ENCODE data around the gene INSR. TPM values are rescaled to one million over a fixed set of nuclear protein-coding genes. Genes with fewer than 3 reads are reported as not detected.

Gene INSR
- total and polyA plus RNA-seq, 2 donors (not counting 3 experiments of a cell fraction or from before 2014, with no cell fraction given) = 4.9 to 19.5 TPM

DNA sequence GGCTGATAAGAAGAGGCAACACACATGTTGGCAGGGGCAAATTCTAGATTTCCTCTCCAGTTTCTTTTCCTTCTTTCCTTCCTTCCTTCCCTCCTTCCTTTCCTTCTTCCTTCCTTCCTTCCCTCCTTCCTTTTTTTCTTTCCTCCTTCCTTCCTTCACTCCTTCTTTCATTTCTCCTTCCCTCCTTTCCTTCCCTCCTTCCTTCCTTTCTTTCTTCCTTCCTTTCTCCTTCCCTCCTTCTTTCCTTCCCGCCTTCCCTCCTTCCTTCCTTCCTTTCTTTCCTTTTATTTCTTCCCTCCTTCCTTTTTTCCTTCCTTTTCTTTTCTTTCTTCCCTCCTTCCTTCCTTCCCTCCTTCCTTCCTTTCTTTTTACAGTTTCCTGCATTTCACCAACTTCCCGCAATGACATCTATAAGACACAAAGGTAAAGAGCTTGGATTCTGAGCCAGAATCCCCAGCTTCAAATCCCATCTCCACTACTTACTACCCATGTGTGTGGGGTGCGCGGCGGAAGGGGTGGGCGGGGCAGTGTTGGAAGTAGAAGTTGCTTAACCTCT, 35.3 kb downstream of the INSR start:
- no peak overlapping the region for H3K27ac ChIP-seq (ENCODE audit: insufficient read depth, low read depth, low read length)
- CTCF ChIA-PET = no interaction called here
- BruUV-seq (replicated peaks) = no TSS peak
- H3K27me3 ChIP-seq (ENCODE audit: control insufficient read depth in 2 of 2, insufficient read depth in 2 of 2, low read length in 2 of 2) = no peaks in the 10 kb centered on the region
- dilution Hi-C loops (cut with MboI; ENCODE audit: extremely low pct_ligation_motif_present, low sequenced_read_pairs) = no loop called here
- peaks cover 4% of the 10 kb centered on the region for H3K4me1 ChIP-seq (ENCODE audit: control insufficient read depth, extremely low read depth, insufficient read depth, low read length)
- H3K9me1 ChIP-seq (replicated peaks; ENCODE audit: control insufficient read depth, extremely low read depth, insufficient read depth, low read length) = no peaks in the 10 kb centered on the region
- H3K4me3 ChIP-seq (replicated peaks in 1 of 3; ENCODE audit: insufficient read depth in 1 of 3, low read depth in 1 of 3, low read length in 3 of 3) = no peak overlapping the region
- FAIRE-seq (no peak), DNase-seq (ENCODE audit: low read depth, low spot score) (no peak)
- H2AFZ ChIP-seq (ENCODE audit: low read depth, low read length) = no peak overlapping the region
- H4K20me1 ChIP-seq (replicated peaks; ENCODE audit: control insufficient read depth, extremely low read depth, insufficient read depth, low read length) = no peaks in the 10 kb centered on the region
- H3K36me3 ChIP-seq (ENCODE audit: control insufficient read depth in 2 of 2, extremely low read depth in 1 of 2, insufficient read depth in 2 of 2, low read length in 2 of 2) = no peaks in the 10 kb centered on the region
- POLR2A ChIA-PET = no interaction called here
- H3K9me3 ChIP-seq (replicated peaks; ENCODE audit: control insufficient read depth, insufficient read depth, low read length) = no peaks in the 10 kb centered on the region
- H3K9ac ChIP-seq (replicated peaks; ENCODE audit: extremely low read depth, insufficient read depth, low read length) = no peak overlapping the region
- no peak for TF ChIP-seq CTCF (IDR thresholded peaks at IDR 0.05; ENCODE audit: extremely low read depth in 1 of 2, insufficient read depth in 1 of 2, low read depth in 1 of 2, low read length in 2 of 2)
- TF ChIP-seq GATA2 (IDR thresholded peaks at IDR 0.05; ENCODE audit: insufficient read depth, insufficient read length, low read depth, low read length) = no peak
- TF ChIP-seq JUN (IDR thresholded peaks at IDR 0.05; ENCODE audit: borderline replicate concordance, insufficient read depth, insufficient read length, low read depth) = no peak
- TF ChIP-seq MAX (IDR thresholded peaks at IDR 0.05; ENCODE audit: insufficient read depth, insufficient read length) = no peak
- no peaks in the 10 kb centered on the region for H3K79me2 ChIP-seq (ENCODE audit: control insufficient read depth, insufficient read depth, low read length)
- intact Hi-C loops (cut with micrococcal nuclease) = no loop called here
- H3K4me2 ChIP-seq (ENCODE audit: insufficient read depth, low read length) = no peak overlapping the region

Measured in endothelial cell of umbilical vein (primary cell).